ENCODE measurements around the gene TUBA3D.
"Not testable (repeated sequence)": the region's sequence is repeated elsewhere in the genome, so short reads cannot be mapped to it uniquely, and the experiment has no call there.

The TUBA3D gene

GRCh38 chr2:131514408-131515166 is 38.7 kb downstream of the TUBA3D start:
- DNase-seq (ENCODE audit: low read depth), result not testable (repeated sequence)

GRCh38 chr2:131515235-131515634 is 39.3 kb downstream of the TUBA3D start:
- not testable (repeated sequence) for DNase-seq (ENCODE audit: low read depth)

DNA sequence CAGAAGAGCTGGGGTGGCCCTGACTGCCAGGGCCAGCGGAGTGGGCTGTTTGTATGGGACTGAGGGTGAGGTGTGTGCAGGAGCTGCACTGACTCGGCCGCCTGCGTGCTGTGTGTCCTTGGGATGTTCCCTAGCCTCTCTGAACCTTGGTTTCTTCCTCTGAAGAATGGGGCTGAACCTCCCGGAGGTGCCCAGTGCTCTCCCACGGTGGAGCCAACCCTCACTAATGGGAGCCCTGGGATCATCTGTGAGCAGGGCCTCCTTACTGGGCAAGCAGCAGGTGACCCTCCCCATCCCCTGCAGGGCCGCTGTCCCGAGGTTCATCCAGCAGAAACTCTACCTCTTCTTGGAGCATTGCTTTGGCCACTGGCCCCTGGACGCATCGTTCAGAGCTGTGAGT is 40.1 kb downstream of the TUBA3D start:
- DNase-seq (ENCODE audit: low read depth), result no peak

GRCh38 chr2:131516621-131517020 is 40.7 kb downstream of the TUBA3D start:
- not testable (repeated sequence) for DNase-seq (ENCODE audit: low read depth)

- DNase-seq (ENCODE audit: low read depth), result no peak
These were observed 41.4 kb downstream of the TUBA3D start for GRCh38 chr2:131517106-131517831.

GRCh38 chr2:131517856-131518255 is 41.9 kb downstream of the TUBA3D start:
- not testable (repeated sequence) for DNase-seq (ENCODE audit: low read depth)

GRCh38 chr2:131518531-131518930 is 42.6 kb downstream of the TUBA3D start:
- not testable (repeated sequence) for DNase-seq (ENCODE audit: low read depth)

GRCh38 chr2:131519466-131519865 is 43.5 kb downstream of the TUBA3D start:
- no peak for DNase-seq (ENCODE audit: low read depth)

GRCh38 chr2:131519871-131520470 is 44.1 kb downstream of the TUBA3D start:
- DNase-seq (ENCODE audit: low read depth), result not testable (repeated sequence)

GRCh38 chr2:131520526-131520925 is 44.6 kb downstream of the TUBA3D start:
- no peak for DNase-seq (ENCODE audit: low read depth)

- not testable (repeated sequence) for DNase-seq (ENCODE audit: low read depth)
These were observed 45.6 kb downstream of the TUBA3D start for GRCh38 chr2:131521524-131521923.

DNA sequence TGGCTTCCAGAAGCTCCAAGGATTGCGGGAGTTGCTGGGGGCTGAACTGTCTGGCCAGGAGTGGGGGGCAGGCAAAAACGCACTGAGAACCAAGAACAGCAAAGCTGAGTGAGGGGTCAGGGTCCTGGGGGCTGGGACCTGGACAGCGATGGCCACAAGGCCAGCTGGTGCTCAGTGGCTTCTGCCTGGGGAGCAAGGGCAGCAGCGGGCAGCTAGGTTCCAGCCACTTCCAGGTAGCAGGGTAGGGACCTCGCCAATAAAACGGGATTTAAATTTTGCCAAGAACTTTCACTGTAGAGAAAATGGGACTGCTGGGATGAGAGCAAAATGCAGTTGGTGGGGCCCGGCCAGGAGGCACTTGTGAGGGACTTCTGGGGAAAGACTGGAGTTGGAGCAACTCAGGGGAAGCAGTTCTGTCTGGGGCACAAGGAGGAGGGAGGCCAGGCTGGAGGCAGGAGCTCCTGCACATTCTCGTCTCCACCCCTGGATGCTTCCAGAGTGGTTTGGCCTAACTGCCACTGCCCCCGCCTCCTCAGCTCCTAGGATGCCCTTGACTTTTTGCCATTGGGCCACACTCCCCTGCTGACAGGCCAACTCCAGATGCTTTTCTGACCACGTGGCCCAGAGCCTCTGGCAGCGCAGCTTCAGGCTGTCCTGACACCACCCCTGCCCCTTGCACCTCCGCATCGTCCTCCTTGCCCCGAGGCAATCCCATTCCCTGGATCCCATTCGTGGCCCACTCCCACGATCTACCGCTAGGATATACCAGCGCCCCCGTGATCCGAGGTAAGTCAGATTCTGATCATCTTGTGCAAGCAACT is 46.3 kb downstream of the TUBA3D start:
- no peak for DNase-seq (ENCODE audit: low read depth)

DNA sequence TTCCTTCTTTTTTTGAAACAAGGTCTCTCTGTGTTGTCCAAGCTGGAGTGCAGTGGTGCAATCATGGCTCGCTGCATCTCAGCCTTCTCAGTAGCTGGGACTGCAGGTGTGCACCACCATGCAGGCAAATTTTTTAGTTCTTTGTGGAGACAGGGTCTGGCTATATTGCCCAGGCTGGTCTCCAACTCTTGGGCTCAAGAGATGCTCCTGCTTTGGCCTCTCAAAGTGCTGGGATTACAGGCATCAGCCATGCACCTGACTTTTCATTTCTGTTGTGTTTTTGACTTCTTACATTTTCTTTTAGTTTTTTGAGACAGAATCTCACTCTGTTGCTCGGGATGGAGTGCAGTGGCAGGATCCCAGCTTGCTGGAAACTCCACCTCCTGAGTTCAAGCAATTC is 49.3 kb downstream of the TUBA3D start:
- not testable (repeated sequence) for DNase-seq (ENCODE audit: low read depth)

DNA sequence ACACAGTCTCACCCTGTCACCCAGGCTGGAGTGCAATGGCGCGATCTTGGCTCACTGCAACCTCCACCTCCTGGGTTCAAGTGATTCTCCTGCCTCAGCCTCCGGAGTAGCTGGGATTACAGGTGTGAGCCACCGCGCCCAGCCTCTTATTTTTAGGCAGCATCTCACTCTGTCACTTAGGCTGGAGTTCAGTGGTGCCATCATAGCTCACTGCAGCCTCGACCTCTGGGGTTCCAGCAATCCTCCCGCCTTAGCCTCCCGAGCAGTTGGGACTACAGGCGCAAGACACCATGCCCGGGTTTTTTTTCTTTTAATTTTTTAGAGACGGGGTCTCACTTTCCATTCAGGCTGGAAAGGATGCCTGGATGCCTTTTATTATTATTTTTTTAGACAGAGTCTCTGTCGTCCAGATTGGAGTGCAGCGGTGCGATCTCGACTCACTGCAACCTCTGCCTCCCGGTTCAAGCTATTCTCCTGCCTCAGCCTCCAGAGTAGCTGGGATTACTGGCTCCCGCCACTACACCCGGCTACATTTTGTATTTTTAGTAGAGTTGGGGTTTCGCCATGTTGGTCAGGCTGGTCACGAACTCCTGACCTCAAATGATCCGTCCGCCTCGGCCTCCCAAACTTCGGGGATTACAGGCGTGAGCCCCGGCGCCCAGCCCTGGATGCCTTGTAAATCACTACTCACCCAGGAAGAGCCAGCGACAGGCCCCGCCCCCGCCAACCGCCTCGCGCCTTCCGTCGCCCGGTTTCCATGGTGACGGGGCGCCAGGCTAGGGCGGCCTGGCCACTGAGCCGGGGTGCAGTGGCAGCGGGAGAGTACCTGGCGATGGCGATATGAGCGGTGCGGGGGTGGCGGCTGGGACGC is 51.4 kb downstream of the TUBA3D start, which contains the start of gene CCDC74A:
Gene CCDC74A, plus strand, starts transcription at position 758 of the 871 bp plus-strand sequence. Its CDS starts 83 bp downstream, at position 841.
- DNase-seq (ENCODE audit: low read depth), result not testable (repeated sequence)

- not testable (repeated sequence) for DNase-seq (ENCODE audit: low read depth)
These were observed 53.3 kb downstream of the TUBA3D start for GRCh38 chr2:131528981-131529863.

GRCh38 chr2:131529864-131530445 is 54.0 kb downstream of the TUBA3D start:
- not testable (repeated sequence) for DNase-seq (ENCODE audit: low read depth)

DNA sequence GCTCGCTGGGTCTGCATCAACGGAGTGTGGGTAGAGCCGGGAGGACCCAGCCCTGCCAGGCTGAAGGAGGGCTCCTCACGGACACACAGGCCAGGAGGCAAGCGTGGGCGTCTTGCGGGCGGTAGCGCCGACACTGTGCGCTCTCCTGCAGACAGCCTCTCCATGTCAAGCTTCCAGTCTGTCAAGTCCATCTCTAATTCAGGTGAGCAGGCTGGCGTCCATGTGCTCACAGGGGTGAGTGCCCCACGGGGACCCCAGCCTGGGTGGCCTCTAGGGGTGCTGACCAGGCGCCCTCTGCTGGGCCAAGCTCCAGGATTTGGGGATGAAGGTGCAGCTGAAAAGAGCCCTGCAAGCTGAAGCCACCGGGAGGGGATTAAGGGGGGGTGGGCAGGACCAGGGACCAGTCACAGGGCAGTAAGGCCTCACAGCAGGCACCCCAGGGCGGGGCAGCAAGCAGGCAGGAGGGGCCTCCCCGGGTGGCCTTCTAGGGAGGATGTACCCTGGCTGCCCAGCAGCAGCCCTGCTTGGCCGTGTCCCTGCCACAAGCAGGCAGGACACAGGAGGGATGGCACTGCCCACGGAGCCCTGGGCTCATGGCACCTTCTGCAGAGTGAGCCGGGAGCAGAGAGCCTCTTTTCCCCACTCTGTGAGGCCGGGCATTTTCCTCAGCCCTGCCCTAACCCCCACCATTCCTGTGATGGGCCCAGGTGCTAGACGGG is 54.9 kb downstream of the TUBA3D start:
- not testable (repeated sequence) for DNase-seq (ENCODE audit: low read depth)

GRCh38 chr2:131531547-131532185 is 55.7 kb downstream of the TUBA3D start:
- not testable (repeated sequence) for DNase-seq (ENCODE audit: low read depth)
